ENCODE data around the gene AP4E1. TPM values are rescaled to one million over a fixed set of nuclear protein-coding genes. Genes with fewer than 3 reads are reported as not detected.

AP4E1 gene
- total RNA-seq, 2 donors from 2014 or later: 10.6 to 15.6 TPM

DNA sequence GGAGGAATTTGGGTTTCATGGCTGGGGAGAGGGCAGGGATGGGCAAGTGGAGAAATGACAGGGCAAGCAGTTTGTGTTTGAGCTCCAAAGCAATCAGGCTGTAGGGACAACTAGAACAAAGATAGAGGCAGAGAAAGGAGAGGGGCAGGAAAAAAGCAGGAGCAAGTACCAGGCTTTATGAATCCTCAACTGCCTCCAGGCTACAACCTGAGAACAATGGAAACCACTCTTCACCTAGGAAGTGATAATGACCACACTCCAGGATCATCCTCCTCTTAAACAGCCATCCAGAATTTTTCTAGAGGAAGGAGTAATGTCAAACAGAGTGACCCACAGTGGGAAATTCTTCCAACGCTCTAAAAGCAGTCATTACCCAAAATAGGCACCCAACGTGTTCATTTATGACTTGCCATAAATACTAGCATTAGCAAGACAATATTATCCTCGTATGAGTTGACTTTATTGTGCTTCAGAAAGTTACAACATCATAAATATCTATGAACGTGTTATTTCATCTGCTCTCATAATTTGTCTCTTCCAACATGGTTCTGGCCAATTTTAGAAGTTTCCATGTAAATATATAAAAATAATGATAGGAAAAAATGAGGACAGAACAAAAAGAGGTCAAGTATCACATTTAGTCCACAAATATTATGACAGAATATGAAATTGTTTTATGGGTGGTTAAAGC, 135.7 kb downstream of the AP4E1 start:
- H3K4me1 Mint-ChIP-seq: no peaks in the 10 kb centered on the region
- H3K36me3 Mint-ChIP-seq (ENCODE audit: low read depth): peaks cover 6% of the 10 kb centered on the region
- H3K4me3 Mint-ChIP-seq: no peak overlapping the region
- H3K9me3 Mint-ChIP-seq: no peaks in the 10 kb centered on the region
- H3K27ac Mint-ChIP-seq: no peak overlapping the region
- no peak for ATAC-seq (replicated peaks)
- H3K27me3 Mint-ChIP-seq: peaks cover 4% of the 10 kb centered on the region

DNA sequence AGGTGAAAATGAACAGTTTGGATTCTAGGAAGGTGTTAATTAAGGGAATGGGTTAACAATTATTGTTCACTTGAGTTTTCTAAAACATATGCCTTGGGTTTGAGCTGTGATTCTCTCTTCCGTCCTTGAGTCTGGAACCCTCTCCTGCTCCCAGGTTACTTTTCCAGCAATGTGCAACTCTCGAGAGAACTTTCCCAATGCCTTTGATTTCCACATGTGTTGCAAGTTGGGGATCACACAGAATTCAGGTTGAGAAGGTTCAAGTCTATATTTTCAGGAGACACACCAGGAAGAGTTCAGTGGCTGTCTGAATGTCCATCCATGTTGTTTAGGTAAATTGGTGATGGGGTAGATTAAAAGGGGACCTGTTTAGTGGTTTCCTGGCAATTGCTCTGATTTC, 137.5 kb downstream of the AP4E1 start:
- no peaks in the 10 kb centered on the region for H3K4me1 Mint-ChIP-seq
- ATAC-seq (replicated peaks): no peak
- no peaks in the 10 kb centered on the region for H3K9me3 Mint-ChIP-seq

DNA sequence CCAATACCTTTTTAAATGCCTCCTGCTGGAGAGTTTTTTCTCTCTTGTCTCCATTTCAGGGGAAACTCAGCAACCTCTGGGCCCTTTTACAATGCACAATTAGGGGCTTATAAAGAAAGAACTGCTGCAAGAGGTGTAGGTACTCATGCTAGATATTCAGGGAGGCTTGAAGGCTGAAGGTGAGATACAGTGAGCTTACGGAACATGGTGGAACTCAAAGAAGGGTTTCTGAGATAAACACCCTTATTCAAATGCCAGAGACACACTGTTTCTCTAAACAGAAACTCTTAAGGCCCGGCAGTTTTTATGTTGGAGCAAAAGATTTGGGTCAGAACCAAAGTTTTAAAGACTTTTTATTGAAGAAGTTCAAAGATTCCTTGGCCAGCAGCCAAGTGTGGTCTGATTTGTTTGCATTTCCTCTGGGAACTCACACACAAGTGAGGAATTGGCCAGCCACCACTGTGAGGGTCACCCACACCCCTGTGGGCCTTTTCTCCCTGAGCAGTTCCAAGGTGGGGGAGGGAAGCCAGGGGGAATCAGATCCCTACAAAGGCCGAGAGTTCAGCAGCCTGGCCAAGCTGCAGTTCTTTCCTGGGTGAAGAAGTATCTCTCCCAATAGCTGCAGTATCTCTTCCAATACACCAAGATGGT, 138.4 kb downstream of the AP4E1 start:
- Mint-ChIP-seq H3K4me1 (no peaks in the 10 kb centered on the region), H3K27ac (no peak overlapping the region), H3K36me3 (ENCODE audit: low read depth) (no peaks in the 10 kb centered on the region), H3K9me3 (no peaks in the 10 kb centered on the region), H3K4me3 (no peak overlapping the region), H3K27me3 (peaks cover 10% of the 10 kb centered on the region)
- no peak for ATAC-seq (replicated peaks)

More for the DNA sequence above, 137.5 kb downstream of the AP4E1 start:
- H3K4me3 Mint-ChIP-seq: no peak overlapping the region
- H3K36me3 Mint-ChIP-seq (ENCODE audit: low read depth): peaks cover under 1% of the 10 kb centered on the region
- peaks cover 4% of the 10 kb centered on the region for H3K27me3 Mint-ChIP-seq
- H3K27ac Mint-ChIP-seq: no peak overlapping the region

GRCh38 chr15:51048308-51048707, 139.8 kb downstream of the AP4E1 start:
- H3K36me3 Mint-ChIP-seq (ENCODE audit: low read depth): no peaks in the 10 kb centered on the region
- H3K27ac Mint-ChIP-seq: no peak overlapping the region
- no peak overlapping the region for H3K4me3 Mint-ChIP-seq
- H3K27me3 Mint-ChIP-seq: peaks cover 13% of the 10 kb centered on the region
- ATAC-seq (replicated peaks): no peak
- H3K4me1 Mint-ChIP-seq: no peaks in the 10 kb centered on the region
- no peaks in the 10 kb centered on the region for H3K9me3 Mint-ChIP-seq

DNA sequence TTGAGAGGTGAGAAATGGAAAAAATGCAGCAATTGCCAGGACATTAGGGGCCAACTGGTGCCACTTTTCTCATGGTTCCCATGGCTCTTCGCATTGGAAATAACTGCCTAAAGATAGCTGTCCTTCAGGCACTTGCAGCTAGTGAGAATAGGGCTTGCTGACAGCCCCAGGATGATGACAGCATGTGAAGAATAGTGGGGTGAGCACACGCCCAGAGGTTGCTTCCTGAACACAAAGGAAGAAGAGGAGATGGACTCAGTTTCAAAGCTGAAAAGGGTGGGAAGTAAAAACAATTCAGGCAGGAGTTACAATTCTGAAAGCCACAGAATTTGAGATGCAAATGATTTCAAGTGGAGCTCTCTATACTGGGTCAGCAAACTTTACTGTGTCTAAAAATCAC, 140.6 kb downstream of the AP4E1 start:
- Mint-ChIP-seq H3K36me3 (ENCODE audit: low read depth) (no peaks in the 10 kb centered on the region), H3K27me3 (peaks cover 13% of the 10 kb centered on the region), H3K4me1 (no peaks in the 10 kb centered on the region), H3K27ac (no peak overlapping the region), H3K9me3 (no peaks in the 10 kb centered on the region), H3K4me3 (no peak overlapping the region)
- no peak for ATAC-seq (replicated peaks)

- no peak for ATAC-seq (replicated peaks)
- Mint-ChIP-seq H3K4me3 (no peak overlapping the region), H3K36me3 (ENCODE audit: low read depth) (no peaks in the 10 kb centered on the region), H3K27me3 (peaks cover 20% of the 10 kb centered on the region), H3K4me1 (no peaks in the 10 kb centered on the region), H3K27ac (no peak overlapping the region), H3K9me3 (no peaks in the 10 kb centered on the region)
Measured at GRCh38 chr15:51051776-51052175, 143.3 kb downstream of the AP4E1 start.

DNA sequence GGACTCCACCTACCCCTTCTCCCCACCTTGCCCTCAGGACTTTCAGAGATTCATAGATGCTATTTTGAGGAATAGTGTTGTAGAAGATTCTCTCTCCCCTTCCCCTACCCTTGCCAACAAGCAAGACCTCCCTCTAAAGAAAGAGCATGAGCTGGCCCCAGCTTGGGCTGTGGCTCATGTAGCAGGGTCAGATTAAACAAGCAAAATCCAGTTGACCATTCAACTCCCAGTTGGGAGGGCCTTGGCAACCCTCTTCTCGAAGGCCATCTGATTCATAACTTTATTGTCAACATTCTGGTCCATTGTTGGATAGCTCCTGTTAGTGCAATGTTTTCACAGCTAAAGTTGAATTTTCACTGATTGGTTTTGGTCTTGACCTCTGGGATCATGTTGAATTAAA, 145.1 kb downstream of the AP4E1 start:
- H3K9me3 Mint-ChIP-seq: no peaks in the 10 kb centered on the region
- no peak overlapping the region for H3K27ac Mint-ChIP-seq
- H3K36me3 Mint-ChIP-seq (ENCODE audit: low read depth): no peaks in the 10 kb centered on the region
- H3K27me3 Mint-ChIP-seq: peaks cover 20% of the 10 kb centered on the region
- no peaks in the 10 kb centered on the region for H3K4me1 Mint-ChIP-seq
- no peak overlapping the region for H3K4me3 Mint-ChIP-seq
- no peak for ATAC-seq (replicated peaks)

GRCh38 chr15:51054535-51054934, 146.1 kb downstream of the AP4E1 start:
- Mint-ChIP-seq H3K9me3 (no peaks in the 10 kb centered on the region), H3K4me1 (no peaks in the 10 kb centered on the region), H3K36me3 (ENCODE audit: low read depth) (no peaks in the 10 kb centered on the region), H3K4me3 (no peak overlapping the region), H3K27me3 (peaks cover 20% of the 10 kb centered on the region), H3K27ac (no peak overlapping the region)
- ATAC-seq (replicated peaks): no peak

Other genes with a start within 250 kb of the AP4E1 start
- gene TRPM7, start 221.9 kb upstream of the AP4E1 start, total RNA-seq: 10 to 100 TPM; 52.0 to 77.0 TPM
- gene SPPL2A, start 143.0 kb upstream of the AP4E1 start, total RNA-seq: 100 to 1,000 TPM in 1 of 2 donors, 10 to 100 TPM in 1; 92.5 to 105 TPM
- gene TNFAIP8L3, start 186.2 kb downstream of the AP4E1 start, total RNA-seq: not detected

All from activated T-helper 17 cell treated with anti-CD3 and anti-CD28 coated beads, Interleukin-2, amount 50 U/mL, for 72 hours (primary cell).